Tibial nerve (tissue), 4 donors: ENCODE measurements around the gene GSC2. TPM values are rescaled to one million over a fixed set of nuclear protein-coding genes. Genes with fewer than 3 reads are reported as not detected.

Source experiments
- DNase-seq, 2 donors: peaks; one replicate each; pipeline ENCODE4 v3.0.0-alpha.2; 2019; ENCODE audit warnings: low spot score in 2 of 2
- H3K27ac ChIP-seq, 4 donors: fragments of 200-600 bp; sonication (generic) in 3 of 4; one replicate each; pipeline ENCODE4 v1.5.1; 2017 to 2019; ENCODE audit warnings: mild to moderate bottlenecking in 1 of 4
- H3K27me3 ChIP-seq, 2 donors: fragments of 200-600 bp; sonication (generic) in 1 of 2; one replicate each; pipeline versions ENCODE4 v1.5.1 to v1.6.0; 2017 to 2019
- H3K36me3 ChIP-seq, 3 donors: fragments of 200-600 bp; sonication (generic); one replicate each; pipeline ENCODE4 v1.5.1; 2018 to 2019
- H3K4me1 ChIP-seq, 4 donors: fragments of 200-600 bp; sonication (generic) in 3 of 4; one replicate each; pipeline ENCODE4 v1.5.1; 2017 to 2019
- H3K4me3 ChIP-seq, 4 donors: fragments of 200-600 bp; sonication (generic) in 3 of 4; one replicate each; pipeline ENCODE4 v1.5.1; 2017 to 2019; ENCODE audit warnings: mild to moderate bottlenecking in 1 of 4, moderate library complexity in 1 of 4
- H3K9me3 ChIP-seq, 4 donors: fragments of 200-600 bp; sonication (generic) in 3 of 4; one replicate each; pipeline ENCODE4 v1.5.1; 2017 to 2019
- CTCF ChIP-seq, 5 experiments: fragments of 200-600 bp in 3 of 5; fragments of 450-650 bp in 2 of 5; sonication (generic) in 3 of 5; IDR thresholded peaks; one replicate each; pipeline ENCODE4 v1.5.1; 2016 to 2019; ENCODE audit warnings: antibody characterized with exemption in 5 of 5, mild to moderate bottlenecking in 3 of 5, moderate library complexity in 2 of 5
- EP300 ChIP-seq, 2 donors: sonication (generic); formaldehyde crosslinking; IDR thresholded peaks; one replicate each; pipeline ENCODE4 v1.6.1; 2017; ENCODE audit warnings: antibody characterized with exemption in 2 of 2, mild to moderate bottlenecking in 1 of 2
- POLR2A ChIP-seq, 2 donors: fragments of 450-650 bp; IDR thresholded peaks; one replicate each; pipeline ENCODE4 v1.6.1; 2017; ENCODE audit warnings: antibody characterized with exemption in 2 of 2, mild to moderate bottlenecking in 2 of 2, moderate library complexity in 2 of 2
- WGBS, 2 donors: methylation state at CpG; one replicate each; pipeline ENCODE4 v1.1.5; 2018; 5-methylcytosine and 5-hydroxymethylcytosine counted together
- total RNA-seq, 4 donors: library from RNA; depleted of rRNA; stranded (reverse); fragments of >200 nt; gene quantifications; one replicate each; pipeline ENCODE4 v1.1.0, GENCODE V29; 2016

The GSC2 gene
- total RNA-seq, 4 donors from 2014 or later = not detected

- TF ChIP-seq EP300 (IDR thresholded peaks at IDR 0.05) = no peak
- no peak for TF ChIP-seq POLR2A (IDR thresholded peaks at IDR 0.05)
- TF ChIP-seq CTCF (IDR thresholded peaks at IDR 0.05) = no peak
- Histone ChIP-seq H3K4me3 (no peak overlapping the region), H3K27me3 (no peaks in the 10 kb centered on the region), H3K27ac (peak overlapping the region in 2 of 4 donors; percentile 35 to 40), H3K4me1 (peaks cover 0 to 82% (median 47%) of the 10 kb centered on the region in 4 donors), H3K9me3 (no peaks in the 10 kb centered on the region), H3K36me3 (peaks cover 0 to 17% (median 0%) of the 10 kb centered on the region in 3 donors)
- no peak for DNase-seq
- 58 to 84% methylated on average over 5 to 7 of the region's 7 CpGs for WGBS, 2 donors
These were observed 25.0 kb upstream of the GSC2 start for GRCh38 chr22:19175026-19175601.

- Histone ChIP-seq H3K27me3 (peaks cover 0 to 5% of the 10 kb centered on the region in 2 donors), H3K36me3 (peaks cover 0 to 17% (median 0%) of the 10 kb centered on the region in 3 donors), H3K27ac (peak overlapping the region in 2 of 4 donors; percentile 35 to 40), H3K9me3 (no peaks in the 10 kb centered on the region), H3K4me3 (no peak overlapping the region), H3K4me1 (peaks cover 0 to 84% (median 53%) of the 10 kb centered on the region in 4 donors)
- peak in 1 of 2 donors; percentile 68 for DNase-seq
- no peak for TF ChIP-seq CTCF (IDR thresholded peaks at IDR 0.05)
- TF ChIP-seq EP300 (IDR thresholded peaks at IDR 0.05) = no peak
- TF ChIP-seq POLR2A (IDR thresholded peaks at IDR 0.05) = no peak
- 46 to 48% methylated on average over 10 to 12 of the region's 14 CpGs for WGBS, 2 donors
These were observed 24.3 kb upstream of the GSC2 start for GRCh38 chr22:19174106-19175025.

- Histone ChIP-seq H3K36me3 (peaks cover 0 to 17% (median 0%) of the 10 kb centered on the region in 3 donors), H3K4me1 (peaks cover 0 to 86% (median 55%) of the 10 kb centered on the region in 4 donors), H3K9me3 (no peaks in the 10 kb centered on the region), H3K4me3 (no peak overlapping the region), H3K27ac (peak overlapping the region in 1 of 4 donors; percentile 96), H3K27me3 (peaks cover 0 to 16% of the 10 kb centered on the region in 2 donors)
- 69 to 76% methylated on average over 19 of the region's 19 CpGs for WGBS, 2 donors
- no peak for DNase-seq
- TF ChIP-seq EP300 (IDR thresholded peaks at IDR 0.05) = no peak
- TF ChIP-seq CTCF (IDR thresholded peaks at IDR 0.05) = no peak
- no peak for TF ChIP-seq POLR2A (IDR thresholded peaks at IDR 0.05)
These were observed 23.2 kb upstream of the GSC2 start for GRCh38 chr22:19173047-19174035.

GRCh38 chr22:19172213-19173046, 22.3 kb upstream of the GSC2 start:
- no peak for DNase-seq
- TF ChIP-seq EP300 (IDR thresholded peaks at IDR 0.05) (no peak), CTCF (IDR thresholded peaks at IDR 0.05) (no peak), POLR2A (IDR thresholded peaks at IDR 0.05) (no peak)
- peaks cover 0 to 17% (median 0%) of the 10 kb centered on the region in 3 donors for H3K36me3 ChIP-seq
- H3K27ac ChIP-seq = peak overlapping the region; percentile 87 to 96 (median 94)
- peaks cover 0 to 25% of the 10 kb centered on the region in 2 donors for H3K27me3 ChIP-seq
- WGBS, 2 donors = 42 to 50% methylated on average over 10 of the region's 13 CpGs
- no peaks in the 10 kb centered on the region for H3K9me3 ChIP-seq
- H3K4me1 ChIP-seq = peaks cover 0 to 80% (median 51%) of the 10 kb centered on the region in 4 donors
- H3K4me3 ChIP-seq = peak overlapping the region; percentile 90 to 100 (median 98)
